ENCODE results near the gene HOXA4.

HOXA4 gene

DNA sequence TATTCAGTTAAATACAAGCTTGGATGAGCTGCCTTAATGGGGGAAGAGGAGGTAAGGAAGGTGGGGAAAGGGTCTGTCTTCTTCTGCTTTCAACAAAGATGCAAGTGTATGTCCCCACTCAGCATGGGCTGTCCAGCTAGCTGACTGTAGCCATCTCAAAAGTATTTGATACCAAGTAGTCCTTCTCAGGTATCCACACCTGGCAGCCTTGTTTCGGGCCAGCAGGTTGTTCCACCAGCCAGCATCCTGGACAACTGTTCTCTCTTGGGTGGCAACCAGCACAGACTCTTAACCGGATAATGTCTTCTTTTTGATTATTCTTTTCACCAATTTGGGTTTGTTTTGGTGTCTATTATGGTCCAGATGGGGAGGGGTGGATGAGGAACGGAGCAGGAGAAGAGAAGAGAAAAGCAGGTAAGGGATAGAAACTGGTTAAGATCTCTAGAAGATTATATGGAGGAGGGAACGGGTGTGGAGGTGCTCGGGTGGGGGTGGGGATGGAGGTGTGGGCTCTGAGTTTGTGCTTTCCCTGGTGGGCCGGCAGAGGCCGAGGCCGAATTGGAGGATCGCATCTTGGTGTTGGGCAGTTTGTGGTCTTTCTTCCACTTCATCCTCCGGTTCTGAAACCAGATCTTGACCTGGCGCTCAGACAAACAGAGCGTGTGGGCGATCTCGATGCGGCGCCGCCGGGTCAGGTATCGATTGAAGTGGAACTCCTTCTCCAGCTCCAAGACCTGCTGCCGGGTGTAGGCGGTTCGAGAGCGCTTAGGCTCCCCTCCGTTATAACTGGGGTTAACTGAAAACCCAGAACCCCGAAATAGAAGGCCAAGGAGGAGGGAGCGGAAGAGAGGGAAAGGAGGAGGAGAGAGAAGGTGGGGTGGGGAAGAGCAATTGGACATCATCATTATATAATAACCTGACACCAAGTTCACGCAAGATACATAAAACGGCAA, 1.5 kb downstream of the HOXA4 start:
- no peak for DNase-seq

DNA sequence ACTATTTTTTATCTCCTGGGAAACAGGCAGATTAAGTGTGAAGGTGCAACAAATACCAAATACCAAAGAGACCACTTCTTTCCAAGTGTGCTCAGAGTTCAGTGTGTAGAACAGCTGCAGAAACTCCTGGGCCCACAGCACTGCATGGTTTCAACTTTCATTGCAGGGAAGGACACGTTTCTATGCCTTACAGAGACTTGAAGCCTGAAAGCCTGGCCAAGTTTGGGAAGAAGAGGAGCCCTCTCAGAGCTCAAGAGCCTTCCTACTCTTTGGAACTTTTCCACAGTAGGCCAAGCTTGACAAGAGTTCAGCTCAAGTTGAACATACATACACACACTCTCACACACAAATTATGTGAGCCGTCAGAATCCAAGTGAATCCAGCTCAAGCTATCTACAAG, 2.5 kb downstream of the HOXA4 start:
- no peak for DNase-seq

DNA sequence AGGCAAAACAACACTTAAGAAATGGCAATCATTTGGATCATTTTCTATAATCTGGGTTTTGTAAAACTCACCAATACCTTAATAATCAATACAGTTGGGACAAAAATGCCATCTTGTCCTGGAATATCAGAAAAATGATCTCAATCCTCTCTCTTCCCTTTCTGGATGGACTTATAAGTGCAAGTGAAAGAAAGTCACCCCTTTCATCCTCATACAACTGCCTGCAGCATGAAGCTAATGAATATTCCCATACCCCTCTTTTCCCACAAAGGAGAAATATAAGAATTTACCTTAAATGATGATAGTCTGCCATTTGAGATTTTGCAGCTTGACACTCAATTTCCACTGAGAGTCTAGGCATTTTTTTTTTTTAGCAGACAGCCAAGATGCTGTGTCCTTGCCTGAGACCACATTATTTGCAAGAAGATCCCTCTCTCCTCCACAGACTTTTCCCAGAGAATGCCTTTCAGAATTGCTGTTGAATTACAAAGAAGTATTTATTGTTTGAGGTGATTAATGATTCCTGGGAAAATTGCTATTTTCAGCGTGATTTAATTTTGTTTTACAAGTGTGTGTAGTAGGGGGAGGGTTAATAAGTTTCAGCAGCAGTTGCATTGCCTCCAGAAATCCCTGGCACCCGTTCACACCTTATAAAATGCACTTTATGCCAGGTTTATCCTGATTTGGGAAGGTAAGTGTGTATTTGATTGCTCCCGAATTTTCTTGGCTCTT, 3.8 kb downstream of the HOXA4 start:
- no peak for DNase-seq

DNA sequence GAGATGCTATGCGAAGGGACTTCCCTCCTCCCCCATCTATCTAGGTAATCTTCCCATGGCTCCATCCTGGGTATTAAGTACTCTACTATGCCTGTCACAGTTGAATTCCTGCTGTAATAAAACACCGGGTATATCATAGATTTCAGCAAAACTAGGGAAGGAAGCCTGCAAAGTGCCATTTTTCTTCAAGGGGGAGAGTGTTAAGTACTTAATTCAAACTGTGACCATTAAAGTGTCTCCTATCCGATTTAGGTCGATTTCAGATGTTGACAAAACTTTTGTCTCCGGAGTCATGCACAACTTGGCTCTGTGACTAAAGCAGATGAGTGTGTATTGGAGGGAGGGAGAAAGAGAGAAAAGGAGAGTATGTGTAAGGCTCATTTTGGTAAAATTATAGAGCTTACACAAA, 4.6 kb downstream of the HOXA4 start:
- no peak for DNase-seq

DNA sequence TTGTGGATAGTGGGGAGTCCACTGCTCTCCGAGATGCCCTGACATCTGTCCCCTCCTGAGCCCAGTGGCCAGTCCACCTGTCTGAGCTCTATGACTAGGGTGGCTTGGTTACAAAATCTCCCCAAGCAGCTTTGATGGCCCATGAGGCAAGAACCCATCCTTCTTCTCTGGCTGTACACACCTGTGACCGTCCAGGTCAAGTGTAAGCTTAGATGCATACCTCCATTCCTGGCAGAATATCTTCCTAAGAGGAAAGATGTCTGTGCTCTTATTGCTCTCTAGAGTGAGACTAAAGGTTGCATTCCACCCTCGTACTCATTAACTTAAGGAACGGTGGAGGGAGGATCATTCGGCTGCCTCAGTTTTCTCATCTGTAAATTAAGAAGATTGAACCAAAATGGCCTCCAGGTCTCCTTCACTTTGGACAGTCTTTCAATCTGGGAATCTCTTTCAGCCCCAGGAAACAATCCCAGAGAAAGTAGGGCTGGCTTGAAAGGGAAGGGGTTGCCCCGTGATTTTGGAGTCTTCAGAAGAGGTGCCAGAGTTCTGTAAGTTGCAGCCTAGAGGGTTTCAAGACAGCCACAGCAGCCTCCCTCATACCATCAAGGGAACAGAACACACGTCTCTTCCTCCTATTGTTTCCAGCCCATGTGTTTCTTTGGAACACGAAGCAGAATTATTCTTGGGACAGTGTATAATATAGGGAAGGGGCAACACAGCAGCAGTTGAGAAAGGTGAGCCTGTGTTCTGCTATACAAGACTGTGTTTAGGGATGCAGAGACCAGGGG, 5.5 kb downstream of the HOXA4 start:
- DNase-seq, result no peak

DNA sequence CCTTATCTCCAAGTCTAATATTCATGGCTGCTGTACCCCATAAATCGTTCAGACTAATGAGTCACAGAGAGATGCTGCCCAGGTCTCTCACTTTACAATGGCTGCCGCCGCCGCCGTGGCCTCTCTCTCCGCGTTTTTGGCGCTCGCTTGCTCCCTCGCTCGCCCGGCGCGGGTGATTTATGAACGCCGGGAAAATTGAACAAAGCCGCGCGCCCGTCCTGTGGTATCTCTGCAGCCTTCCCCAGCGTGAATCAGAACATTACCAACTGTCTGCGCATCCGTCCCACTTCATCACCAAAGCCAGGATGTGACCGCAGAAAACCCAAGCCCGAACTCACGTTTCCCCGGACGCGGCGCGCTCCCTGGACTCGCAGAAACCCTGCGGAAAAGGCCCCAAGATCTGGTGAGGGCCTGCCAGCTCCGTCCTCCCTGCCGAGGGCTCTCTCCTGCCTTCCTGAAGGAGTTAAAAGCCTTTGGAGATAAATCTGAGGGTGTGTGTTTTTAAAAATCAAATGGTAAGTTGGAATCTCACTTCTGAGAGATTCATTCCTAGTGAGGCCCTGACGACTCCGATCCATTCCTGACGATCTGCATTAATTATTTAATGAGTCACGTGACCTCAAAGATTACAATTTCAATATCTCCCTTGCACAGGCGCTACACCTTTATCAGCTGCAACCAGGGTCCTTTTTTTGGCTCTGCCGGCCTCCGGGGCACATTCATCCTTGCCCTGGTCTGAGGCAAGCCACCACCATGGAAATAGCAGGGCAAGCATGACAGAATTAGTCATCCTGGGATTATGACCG, 6.3 kb downstream of the HOXA4 start:
- no peak for DNase-seq

DNA sequence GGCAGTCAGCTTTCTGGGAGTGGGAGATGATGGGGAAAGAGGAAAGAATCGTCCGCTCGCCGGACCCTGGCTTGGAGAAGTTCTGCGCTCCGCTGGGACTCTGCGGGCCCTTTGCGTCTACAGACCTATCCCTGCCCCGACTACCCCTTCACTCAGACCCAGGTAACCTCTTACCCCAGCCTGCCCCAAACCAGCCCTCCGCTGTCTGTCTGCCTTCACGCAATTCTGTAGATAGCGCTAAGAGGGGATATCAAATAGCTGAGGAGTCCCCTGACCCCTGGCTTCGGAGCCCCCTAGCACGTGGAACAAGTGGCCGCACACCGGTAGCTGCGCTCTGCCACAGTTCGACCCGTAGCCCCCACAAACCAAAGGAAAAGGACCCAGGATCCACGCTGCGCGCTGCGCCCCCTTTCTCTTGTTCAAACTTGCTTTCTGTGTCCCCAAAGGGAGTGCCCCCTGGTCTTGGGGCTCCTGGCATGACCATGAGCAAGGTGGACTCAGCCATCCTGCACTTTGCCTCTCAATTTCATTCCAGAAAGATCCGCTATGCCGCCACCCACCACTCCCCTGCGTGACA, 7.0 kb downstream of the HOXA4 start:
- DNase-seq, result no peak

DNA sequence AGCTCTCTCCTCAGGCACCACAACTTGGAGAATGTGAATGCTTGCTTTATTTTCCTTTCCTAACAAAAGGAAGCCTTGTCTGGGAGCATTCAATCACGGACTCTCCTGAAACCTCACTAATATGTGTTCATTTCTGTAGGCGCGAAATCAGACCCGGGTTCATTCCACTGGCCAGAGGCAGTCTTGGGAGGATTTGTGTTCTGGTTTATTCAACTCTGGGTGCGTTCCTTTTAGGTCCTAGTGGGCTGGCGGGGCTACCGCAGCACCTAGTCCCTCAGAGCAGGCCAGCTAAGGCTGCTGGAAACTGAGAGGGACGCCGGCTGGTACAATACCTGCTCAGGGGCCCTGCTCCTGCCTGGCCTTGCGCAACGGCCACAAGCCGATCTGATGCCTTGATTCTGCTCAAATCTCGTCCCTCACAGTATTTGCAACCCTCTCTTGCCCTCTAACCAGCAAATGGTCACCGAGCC, 7.5 kb downstream of the HOXA4 start:
- DNase-seq, result no peak

DNA sequence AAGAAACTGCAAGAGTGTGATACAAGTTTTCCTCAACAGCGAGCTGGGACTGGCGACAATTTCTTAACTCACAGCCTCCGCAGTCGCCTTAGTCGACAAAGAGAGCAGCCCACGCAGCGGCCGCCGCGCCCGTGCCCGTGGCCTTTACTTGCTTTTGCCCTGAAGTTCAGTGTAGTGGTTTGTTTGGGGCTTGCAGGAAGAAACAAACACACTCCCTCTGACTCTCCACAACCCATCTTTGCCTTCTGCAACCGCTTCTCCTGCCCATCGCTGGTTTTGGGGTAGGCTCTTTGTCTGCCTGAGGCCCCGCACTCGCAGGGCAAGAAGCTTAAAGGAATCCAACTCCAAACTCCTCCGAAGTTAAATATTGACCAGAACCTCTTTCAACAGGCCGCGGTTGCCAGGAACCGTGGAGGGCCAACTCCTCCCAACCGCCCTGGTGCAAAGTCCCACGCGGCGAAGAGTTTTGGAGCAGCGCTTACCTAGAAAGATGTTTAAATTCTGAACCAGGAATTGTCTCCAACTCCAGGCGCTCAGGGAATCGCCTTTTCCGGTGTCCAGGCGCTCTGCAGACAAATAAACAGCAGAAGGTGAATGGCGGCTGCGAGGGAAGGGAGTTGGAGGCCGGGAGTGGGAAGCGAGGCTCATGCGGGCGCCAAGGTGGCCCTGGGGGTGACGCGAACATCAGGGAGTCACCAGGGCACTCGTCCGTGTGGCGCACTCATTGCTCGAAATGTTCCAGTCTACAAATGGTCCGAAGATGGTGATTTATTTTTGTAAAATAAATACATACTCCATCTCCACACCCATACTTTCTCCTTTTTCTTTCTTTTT, 8.3 kb downstream of the HOXA4 start:
- no peak for DNase-seq

DNA sequence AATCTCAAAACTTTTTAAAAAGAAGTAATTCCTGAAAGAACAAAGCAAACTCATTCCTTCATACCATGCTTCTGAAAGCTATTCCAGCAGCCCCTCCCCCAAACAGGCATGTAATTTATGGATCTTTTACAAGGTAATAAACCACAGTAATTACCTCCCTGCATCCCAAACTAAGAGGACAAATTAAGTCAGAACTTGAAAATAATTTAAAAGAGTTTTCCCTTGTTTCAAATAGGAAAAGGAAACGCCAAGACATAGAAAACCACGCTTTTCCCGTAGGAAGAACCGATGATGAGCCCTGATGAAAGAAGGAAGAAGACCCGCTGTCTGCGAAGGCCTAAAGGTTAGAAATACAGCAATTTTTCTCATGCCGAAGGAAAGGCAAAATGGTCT, 8.9 kb downstream of the HOXA4 start:
- DNase-seq, result no peak

DNA sequence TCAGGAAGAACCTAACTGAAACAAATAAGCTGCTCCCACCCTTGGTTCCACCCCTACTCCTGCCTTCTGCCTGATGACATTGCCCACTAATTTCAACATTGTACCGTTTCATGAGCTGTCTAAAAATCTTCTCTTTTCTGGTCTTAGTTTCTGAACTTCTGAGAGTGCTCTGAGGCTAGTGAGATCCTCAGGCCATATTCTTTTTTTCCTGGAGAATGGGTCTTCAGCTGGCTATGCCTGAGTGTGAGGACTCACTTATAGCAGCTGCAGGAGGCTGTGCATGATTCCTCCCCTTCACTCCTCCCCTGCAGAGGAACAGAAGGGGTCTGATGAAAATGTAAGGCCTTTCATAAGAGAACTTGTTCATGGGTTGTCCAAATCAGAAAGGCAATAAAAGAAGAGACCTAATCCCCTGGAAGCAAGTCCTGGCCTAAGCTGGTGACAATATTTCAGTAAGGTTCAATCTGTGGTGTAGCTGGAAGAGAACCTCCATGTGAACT, 11.1 kb downstream of the HOXA4 start:
- DNase-seq, result no peak

DNA sequence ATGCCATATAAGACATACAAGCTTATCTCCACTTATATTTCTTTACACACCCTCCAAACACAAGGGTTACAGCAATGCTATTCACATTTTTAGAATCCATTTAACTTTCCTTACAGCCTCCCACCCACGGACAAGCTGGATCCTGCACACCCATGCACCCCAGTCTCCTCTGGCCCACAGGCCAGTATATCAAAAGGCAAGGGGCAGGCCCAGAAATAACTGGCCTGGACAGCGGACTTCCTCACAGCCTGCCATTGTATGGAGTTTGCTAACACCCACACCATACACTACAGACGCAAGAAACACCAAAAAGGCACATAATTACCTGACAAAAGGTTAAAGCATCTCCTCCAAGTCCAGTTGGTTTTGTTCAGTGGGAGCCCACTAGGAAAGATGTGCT, 12.0 kb downstream of the HOXA4 start:
- no peak for DNase-seq

DNA sequence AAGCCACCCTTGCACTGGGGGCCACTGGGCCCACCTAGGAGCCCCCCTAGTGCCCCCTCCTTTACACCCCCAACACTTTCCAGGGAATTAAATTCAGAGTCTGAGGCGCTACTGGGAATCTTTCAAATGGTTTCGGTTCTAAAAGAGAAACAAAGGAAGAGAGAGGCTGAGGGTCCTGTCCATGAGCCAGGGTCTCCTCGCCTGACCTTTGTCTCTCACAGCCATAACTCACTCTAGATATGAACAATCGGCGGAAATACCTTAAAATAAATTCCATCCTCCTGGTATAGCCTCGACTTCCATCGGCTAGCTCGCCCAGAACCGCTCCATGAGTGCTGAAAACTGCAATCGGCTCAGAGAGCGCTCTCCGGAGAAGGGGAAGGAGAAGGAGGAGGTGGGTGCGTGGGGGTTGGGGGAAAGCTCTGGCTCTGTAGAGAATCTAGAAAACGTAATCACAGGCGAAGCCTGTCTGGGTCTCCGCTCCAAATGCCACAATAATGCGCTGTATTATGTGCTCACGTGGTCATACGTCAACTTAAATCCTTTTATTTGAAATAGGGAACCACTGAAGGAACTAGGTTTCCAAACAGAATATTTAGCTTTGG, 12.6 kb downstream of the HOXA4 start:
- DNase-seq, result no peak

DNA sequence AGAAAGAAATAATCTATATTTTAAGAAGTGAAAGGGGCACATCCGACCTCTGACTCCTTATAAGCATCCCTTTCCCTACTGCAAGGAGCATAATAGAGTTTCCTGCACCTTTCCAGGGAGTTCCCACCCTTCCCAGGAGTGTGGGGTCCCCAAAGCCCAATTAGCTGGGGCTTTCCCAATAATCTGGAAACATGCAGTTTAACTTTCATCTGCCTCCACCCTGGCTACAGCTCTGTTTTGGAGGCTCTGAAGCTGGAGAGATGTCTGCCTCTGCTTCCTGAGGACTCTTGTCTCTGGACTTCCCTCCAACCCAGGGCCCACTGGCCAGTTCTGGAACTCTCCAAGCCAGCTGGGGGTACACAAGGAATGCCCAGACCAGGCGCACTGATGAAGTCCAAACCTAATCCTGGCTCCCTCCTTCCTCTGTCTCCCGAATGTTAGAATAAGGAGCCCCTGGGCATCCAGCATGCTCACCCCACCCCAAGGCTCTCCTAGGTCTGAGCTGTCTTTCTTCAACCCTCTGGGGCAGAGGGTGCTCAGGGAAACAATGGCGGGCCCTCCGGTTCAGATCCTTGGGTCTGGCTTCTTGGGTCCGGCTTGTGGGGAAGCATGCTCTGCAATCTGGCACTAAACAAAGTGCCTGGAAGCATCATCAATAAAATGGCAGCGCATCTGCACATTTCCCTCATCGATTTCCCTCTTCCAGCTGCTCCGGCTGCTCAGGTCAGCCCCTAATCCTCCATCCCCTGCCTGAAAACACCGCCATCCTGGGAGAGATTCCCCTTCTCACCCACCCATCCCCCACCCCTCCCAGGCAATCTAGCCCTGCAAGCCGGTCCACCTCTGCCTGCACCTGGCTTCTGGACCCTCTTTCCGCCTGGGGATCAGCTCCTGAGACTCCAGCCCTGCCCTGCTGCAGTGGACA, 13.3 kb downstream of the HOXA4 start:
- DNase-seq, result no peak

DNA sequence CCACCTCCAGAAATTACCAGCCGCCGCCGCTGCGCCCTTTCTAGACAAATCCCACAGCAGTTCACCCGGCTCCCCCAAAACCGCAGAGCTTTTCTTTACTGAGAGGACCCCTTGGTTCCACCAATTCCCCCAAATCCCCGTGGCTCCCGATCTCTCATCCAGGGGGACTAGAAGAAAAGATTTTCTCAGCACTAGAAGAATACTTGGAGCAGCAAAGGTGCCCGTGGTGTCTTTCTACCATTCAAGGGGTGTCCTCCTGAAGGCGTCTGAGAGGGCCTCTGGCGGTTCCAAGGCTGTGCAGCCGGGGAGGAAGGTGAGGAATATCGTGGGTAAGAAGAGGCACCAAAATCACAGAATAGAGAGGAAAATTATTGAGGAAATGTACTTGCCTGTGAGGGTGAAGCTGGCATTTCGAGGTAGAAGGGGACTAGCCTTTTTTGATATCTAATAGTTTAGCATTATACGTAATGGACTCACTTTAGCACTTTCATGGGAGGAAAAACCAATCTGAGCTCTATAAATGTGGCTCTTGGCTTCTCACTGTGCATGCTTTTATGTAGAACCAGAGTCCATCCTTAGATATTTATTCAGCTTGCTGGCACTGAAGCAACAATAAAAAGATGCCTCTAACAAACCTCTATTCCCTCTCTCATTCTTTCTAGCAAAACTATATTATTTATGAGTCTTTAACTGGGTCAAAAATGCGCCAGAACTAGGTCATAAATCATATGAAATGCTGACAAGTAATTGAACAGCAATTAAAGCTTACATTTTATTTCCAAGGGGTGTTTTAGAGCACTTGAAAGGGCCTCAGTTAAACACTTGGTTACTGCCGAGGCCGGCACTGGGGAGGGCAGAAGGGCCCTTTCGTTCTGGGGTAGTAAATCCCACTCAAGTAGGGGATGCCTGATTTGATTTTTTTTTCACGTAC, 14.3 kb downstream of the HOXA4 start:
- no peak for DNase-seq

DNA sequence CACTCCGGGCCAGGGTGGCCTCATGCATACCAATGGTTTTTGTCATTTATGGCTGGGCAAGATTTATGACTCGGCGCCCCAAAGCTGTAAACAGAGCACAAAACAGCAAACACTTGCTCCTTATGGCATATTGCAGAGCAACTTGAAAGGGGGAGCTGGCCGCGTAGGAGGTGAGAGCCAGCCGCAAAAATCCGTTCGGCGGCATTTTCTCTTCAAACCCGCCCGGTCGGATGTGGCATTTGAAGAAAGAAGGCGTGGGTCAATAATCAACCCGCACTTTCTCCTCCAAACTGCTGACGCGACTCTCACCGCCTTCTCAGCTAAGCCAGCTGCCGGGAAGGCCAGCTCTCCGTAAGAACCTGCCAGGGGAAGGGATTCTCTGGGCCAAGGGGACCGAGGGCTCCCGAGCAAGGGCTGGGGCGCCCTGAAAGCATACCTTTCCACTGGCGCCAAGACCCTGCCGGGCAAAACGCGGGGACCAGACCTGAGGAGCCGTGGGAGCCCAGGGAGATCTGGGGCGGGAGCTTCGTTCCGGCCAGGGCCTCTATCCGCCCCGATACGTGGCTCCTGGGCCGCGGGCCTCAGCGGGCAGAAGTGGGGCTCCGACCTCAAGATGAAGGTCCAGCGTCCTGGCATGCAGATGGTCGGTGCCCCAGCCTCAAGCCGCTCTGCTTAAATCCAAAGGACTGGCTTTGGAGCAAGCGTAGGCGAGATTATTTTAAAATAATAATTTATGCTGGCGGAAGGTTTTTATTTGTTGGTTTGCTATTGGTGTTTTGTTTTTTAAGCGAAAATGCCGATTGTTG, 15.1 kb downstream of the HOXA4 start:
- DNase-seq, result no peak

DNA sequence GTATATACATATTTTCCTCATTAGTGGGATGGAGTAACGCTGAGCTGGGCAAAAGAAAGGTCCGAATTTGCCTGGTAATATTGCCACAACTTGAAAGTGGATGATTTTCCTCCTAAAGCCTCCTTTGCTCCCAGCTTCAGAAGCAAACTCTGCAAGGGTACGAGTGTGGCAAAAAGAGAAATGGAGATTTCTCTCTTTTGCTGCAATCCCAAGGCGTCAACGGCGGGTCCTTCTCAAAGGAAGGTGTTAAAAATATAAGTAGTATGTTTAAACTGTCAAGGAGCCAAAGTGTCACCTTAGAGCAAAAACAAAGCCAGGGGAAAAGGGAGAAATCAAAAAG, 15.7 kb downstream of the HOXA4 start:
- no peak for DNase-seq

Data from stimulated activated CD4-positive, alpha-beta T cell treated with anti-CD3 and anti-CD28 coated beads, Interleukin-4, amount 100 ng/mL, for 1 hour (primary cell).